HepG2 (cell line): ENCODE measurements around the gene CFAP91. TPM values are rescaled to one million over a fixed set of nuclear protein-coding genes. Genes with fewer than 3 reads are reported as not detected.
A peak's percentile ranks its signal among the peaks of the same experiment; 100 is the strongest.

Experiments used
- ASH2L ChIP-seq: fragments of 300-600, 200-600 bp; sonication (generic); IDR thresholded peaks from 2 replicates; pipeline ENCODE4 v1.7.0; 2017; ENCODE audit warnings: low read depth, mild to moderate bottlenecking, moderate library complexity, mixed read lengths, low read length; ENCODE audit not compliant: insufficient read length
- HHEX ChIP-seq: IDR thresholded peaks from 2 replicates; pipeline ENCODE4 v1.6.1; 2016; ENCODE audit warnings: control low read depth
- KLF11 ChIP-seq: IDR thresholded peaks from 2 replicates; pipeline ENCODE4 v1.6.1; 2016; ENCODE audit warnings: missing compliant biosample characterization
- MBNL3 ChIP-seq: fragments of 250-450 bp; sonication (Bioruptor Pico); conservative IDR thresholded peaks from 2 replicates; pipeline ENCODE4 v1.8.0; 2022; ENCODE audit warnings: mild to moderate bottlenecking, inconsistent platforms
- NRL ChIP-seq: sonication (generic); formaldehyde crosslinking; IDR thresholded peaks from 2 replicates; pipeline ENCODE4 v1.5.0; 2020; ENCODE audit warnings: missing genetic modification reagents, mild to moderate bottlenecking, moderate library complexity, borderline replicate concordance
- PHF21A ChIP-seq: sonication (generic); formaldehyde crosslinking; IDR thresholded peaks from 2 replicates; pipeline ENCODE4 v1.5.0; 2020; ENCODE audit warnings: mild to moderate bottlenecking, missing genetic modification reagents
- SIN3A ChIP-seq: IDR thresholded peaks from 2 replicates; pipeline ENCODE4 v1.6.1; 2011; ENCODE audit warnings: low read depth, mild to moderate bottlenecking, control low read depth, low read length, borderline replicate concordance
- THAP11 ChIP-seq: IDR thresholded peaks from 2 replicates; pipeline ENCODE4 v1.6.1; 2016; ENCODE audit warnings: missing biosample characterization, missing genetic modification reagents
- ZFP36L1 ChIP-seq: sonication (generic); formaldehyde crosslinking; IDR thresholded peaks from 2 replicates; pipeline ENCODE4 v1.8.0; 2022; ENCODE audit warnings: mild to moderate bottlenecking, missing genetic modification reagents, moderate library complexity
- ZNF556 ChIP-seq: sonication (generic); formaldehyde crosslinking; IDR thresholded peaks from 2 replicates; pipeline ENCODE4 v1.4.0; 2020; ENCODE audit warnings: mild to moderate bottlenecking, missing genetic modification reagents, borderline replicate concordance
- ZNF768 ChIP-seq: sonication (generic); formaldehyde crosslinking; IDR thresholded peaks from 2 replicates; pipeline ENCODE4 v1.4.0; 2020; ENCODE audit warnings: missing genetic modification reagents
- ZNF772 ChIP-seq: sonication (generic); formaldehyde crosslinking; IDR thresholded peaks from 2 replicates; pipeline ENCODE4 v1.5.0; 2020; ENCODE audit warnings: mild to moderate bottlenecking, missing genetic modification reagents
- ZNF782 ChIP-seq: sonication (generic); formaldehyde crosslinking; IDR thresholded peaks from 2 replicates; pipeline ENCODE4 v1.4.0; 2020; ENCODE audit warnings: missing genetic modification reagents, mild to moderate bottlenecking, borderline replicate concordance
- ZNF788 ChIP-seq: sonication (generic); formaldehyde crosslinking; IDR thresholded peaks from 2 replicates; pipeline ENCODE4 v1.5.0; 2020; ENCODE audit warnings: mild to moderate bottlenecking, missing genetic modification reagents, borderline replicate concordance
- polyA plus RNA-seq, 8 experiments: library from polyadenylated mRNA; depleted of rRNA in 3 of 8; stranded (reverse) in 7 of 8; unstranded in 1 of 8; fragments of >200 nt; fragmentation: Illumina TruSeq in 4 of 8; extraction: Trizol in 4 of 8; gene quantifications; 2 replicates each; pipeline versions ENCODE4 v1.2.1 to v1.2.3, GENCODE V29; 2011 to 2016; ENCODE audit warnings: low read depth in 4 of 8, missing spikeins in 1 of 8, mixed read lengths in 1 of 8; ENCODE audit not compliant: insufficient read depth in 1 of 8
- total RNA-seq, 5 experiments: library from RNA; depleted of rRNA; stranded (reverse); fragments of >200 nt; fragmentation: Illumina TruSeq; extraction: Trizol; gene quantifications; 2 replicates each; pipeline ENCODE4 v1.2.3, GENCODE V29; 2016; ENCODE audit warnings: low read depth in 1 of 5
- TF ChIP-seq, protein P1 (sequence below): IDR thresholded peaks from 2 replicates; pipeline ENCODE4 v1.6.1; 2016; ENCODE audit warnings: missing compliant biosample characterization, missing genetic modification reagents, borderline replicate concordance
- TF ChIP-seq, protein P2 (sequence below): sonication (generic); formaldehyde crosslinking; IDR thresholded peaks from 2 replicates; pipeline ENCODE4 v1.4.0; 2020; ENCODE audit warnings: mild to moderate bottlenecking, missing genetic modification reagents
- TF ChIP-seq, protein P3 (sequence below): sonication (generic); formaldehyde crosslinking; IDR thresholded peaks from 2 replicates; pipeline ENCODE4 v1.5.0; 2020; ENCODE audit warnings: mild to moderate bottlenecking, low read depth, missing genetic modification reagents, borderline replicate concordance
- TF ChIP-seq, protein P4 (sequence below): sonication (generic); formaldehyde crosslinking; conservative IDR thresholded peaks from 2 replicates; pipeline ENCODE4 v1.4.0; 2020; ENCODE audit warnings: missing genetic modification reagents
- TF ChIP-seq, protein P5 (sequence below): sonication (generic); formaldehyde crosslinking; conservative IDR thresholded peaks from 2 replicates; pipeline ENCODE4 v1.8.0; 2022; ENCODE audit warnings: mild to moderate bottlenecking, moderate library complexity, missing genetic modification reagents
- TF ChIP-seq, protein P6 (sequence below): IDR thresholded peaks from 2 replicates; pipeline ENCODE4 v1.6.1; 2016; ENCODE audit warnings: missing genetic modification reagents, missing compliant biosample characterization
- TF ChIP-seq, protein P7 (sequence below): IDR thresholded peaks from 2 replicates; pipeline ENCODE4 v1.6.1; 2016; ENCODE audit warnings: low read depth

Gene CFAP91
- total and polyA plus RNA-seq, 2 of the 13 experiments (the other 11 are each of a cell fraction or from before 2014, with no cell fraction given): not detected

DNA sequence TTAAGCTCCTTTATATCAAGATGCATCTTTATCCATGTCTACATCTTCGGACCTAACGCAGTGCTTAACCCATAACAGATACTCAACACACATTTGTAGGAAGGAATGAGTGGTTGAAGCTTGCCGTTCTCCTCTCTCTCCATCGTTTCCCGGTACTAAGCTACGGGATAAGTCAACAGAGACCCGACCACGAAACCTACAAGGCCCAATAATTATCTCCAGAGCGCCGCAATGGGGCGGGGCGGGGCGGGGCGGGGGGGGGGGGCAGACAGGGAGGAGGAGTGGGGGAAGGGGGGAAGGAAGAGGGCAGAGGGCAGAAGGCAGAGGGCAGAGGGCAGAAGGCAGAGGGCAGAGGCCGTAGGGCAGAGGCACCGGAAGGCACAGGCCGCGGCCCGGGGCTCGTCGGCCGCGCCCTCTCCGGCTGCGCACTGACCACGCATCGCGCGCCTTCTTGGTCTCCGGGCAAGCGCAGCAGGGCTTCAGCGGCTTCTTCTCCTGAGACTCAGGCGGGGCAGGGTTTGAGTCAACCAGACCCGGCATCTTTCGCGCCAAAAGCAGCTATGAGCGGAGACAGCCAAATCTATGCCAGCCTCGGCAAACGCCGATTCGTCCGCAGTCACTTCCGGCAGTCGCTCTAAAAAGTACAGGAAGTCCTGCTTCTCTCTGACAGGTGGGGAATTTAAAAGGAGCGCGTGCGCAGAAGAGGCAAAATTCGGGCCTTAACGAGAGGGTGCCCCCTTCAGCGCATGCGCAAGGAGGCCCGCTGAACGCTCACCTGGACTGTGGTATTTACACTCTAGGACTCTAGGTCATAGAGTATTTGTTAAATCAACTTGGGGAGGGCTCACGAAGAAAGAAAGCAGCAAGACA lies 25.8 kb upstream of the CFAP91 start, which contains the start of gene COX17 (continued):
- TF ChIP-seq, protein P1, sequence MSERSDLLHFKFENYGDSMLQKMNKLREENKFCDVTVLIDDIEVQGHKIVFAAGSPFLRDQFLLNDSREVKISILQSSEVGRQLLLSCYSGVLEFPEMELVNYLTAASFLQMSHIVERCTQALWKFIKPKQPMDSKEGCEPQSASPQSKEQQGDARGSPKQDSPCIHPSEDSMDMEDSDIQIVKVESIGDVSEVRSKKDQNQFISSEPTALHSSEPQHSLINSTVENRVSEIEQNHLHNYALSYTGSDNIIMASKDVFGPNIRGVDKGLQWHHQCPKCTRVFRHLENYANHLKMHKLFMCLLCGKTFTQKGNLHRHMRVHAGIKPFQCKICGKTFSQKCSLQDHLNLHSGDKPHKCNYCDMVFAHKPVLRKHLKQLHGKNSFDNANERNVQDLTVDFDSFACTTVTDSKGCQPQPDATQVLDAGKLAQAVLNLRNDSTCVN: peak; percentile 55; the same call in 1 of the 2 replicates
- peak; percentile 64; the same call in 1 of the 2 replicates for TF ChIP-seq NRL (CRISPR knock-in tag)
- peak; percentile 90 for TF ChIP-seq ZNF772 (CRISPR knock-in tag)
- TF ChIP-seq, protein P2, sequence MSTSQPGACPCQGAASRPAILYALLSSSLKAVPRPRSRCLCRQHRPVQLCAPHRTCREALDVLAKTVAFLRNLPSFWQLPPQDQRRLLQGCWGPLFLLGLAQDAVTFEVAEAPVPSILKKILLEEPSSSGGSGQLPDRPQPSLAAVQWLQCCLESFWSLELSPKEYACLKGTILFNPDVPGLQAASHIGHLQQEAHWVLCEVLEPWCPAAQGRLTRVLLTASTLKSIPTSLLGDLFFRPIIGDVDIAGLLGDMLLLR: 0 out of 2 replicates have a peak, but pooled peaks have one; percentile 21
- TF ChIP-seq KLF11: peak; percentile 81
- peak; percentile 81 for TF ChIP-seq ASH2L
- TF ChIP-seq, protein P3, sequence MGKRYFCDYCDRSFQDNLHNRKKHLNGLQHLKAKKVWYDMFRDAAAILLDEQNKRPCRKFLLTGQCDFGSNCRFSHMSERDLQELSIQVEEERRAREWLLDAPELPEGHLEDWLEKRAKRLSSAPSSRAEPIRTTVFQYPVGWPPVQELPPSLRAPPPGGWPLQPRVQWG (CRISPR knock-in tag): no peak
- TF ChIP-seq, protein P4, sequence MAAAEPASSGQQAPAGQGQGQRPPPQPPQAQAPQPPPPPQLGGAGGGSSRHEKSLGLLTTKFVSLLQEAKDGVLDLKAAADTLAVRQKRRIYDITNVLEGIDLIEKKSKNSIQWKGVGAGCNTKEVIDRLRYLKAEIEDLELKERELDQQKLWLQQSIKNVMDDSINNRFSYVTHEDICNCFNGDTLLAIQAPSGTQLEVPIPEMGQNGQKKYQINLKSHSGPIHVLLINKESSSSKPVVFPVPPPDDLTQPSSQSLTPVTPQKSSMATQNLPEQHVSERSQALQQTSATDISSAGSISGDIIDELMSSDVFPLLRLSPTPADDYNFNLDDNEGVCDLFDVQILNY: peak; percentile 60; the same call in 1 of the 2 replicates
- TF ChIP-seq THAP11 (CRISPR knock-in tag): peak; percentile 85
- TF ChIP-seq ZFP36L1 (CRISPR knock-in tag): no peak
- TF ChIP-seq ZNF782 (CRISPR knock-in tag): peak; percentile 75; the same call in 1 of the 2 replicates
- TF ChIP-seq, protein P5, sequence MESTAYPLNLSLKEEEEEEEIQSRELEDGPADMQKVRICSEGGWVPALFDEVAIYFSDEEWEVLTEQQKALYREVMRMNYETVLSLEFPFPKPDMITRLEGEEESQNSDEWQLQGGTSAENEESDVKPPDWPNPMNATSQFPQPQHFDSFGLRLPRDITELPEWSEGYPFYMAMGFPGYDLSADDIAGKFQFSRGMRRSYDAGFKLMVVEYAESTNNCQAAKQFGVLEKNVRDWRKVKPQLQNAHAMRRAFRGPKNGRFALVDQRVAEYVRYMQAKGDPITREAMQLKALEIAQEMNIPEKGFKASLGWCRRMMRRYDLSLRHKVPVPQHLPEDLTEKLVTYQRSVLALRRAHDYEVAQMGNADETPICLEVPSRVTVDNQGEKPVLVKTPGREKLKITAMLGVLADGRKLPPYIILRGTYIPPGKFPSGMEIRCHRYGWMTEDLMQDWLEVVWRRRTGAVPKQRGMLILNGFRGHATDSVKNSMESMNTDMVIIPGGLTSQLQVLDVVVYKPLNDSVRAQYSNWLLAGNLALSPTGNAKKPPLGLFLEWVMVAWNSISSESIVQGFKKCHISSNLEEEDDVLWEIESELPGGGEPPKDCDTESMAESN (CRISPR knock-in tag): peak; percentile 80
- TF ChIP-seq PHF21A (CRISPR knock-in tag): 0 out of 2 replicates have a peak, but pooled peaks have one; percentile 72
- TF ChIP-seq ZNF788 (CRISPR knock-in tag): peak; percentile 94
- no peak for TF ChIP-seq MBNL3 (CRISPR knock-in tag)
- TF ChIP-seq HHEX (CRISPR knock-in tag): no peak
- TF ChIP-seq SIN3A: no peak
- TF ChIP-seq, protein P6, sequence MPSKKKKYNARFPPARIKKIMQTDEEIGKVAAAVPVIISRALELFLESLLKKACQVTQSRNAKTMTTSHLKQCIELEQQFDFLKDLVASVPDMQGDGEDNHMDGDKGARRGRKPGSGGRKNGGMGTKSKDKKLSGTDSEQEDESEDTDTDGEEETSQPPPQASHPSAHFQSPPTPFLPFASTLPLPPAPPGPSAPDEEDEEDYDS: peak; percentile 84
- TF ChIP-seq ZNF768 (CRISPR knock-in tag): peak; percentile 58; the same call in 1 of the 2 replicates
- peak; percentile 72; the same call in 1 of the 2 replicates for TF ChIP-seq ZNF556 (CRISPR knock-in tag)
- TF ChIP-seq, protein P7, sequence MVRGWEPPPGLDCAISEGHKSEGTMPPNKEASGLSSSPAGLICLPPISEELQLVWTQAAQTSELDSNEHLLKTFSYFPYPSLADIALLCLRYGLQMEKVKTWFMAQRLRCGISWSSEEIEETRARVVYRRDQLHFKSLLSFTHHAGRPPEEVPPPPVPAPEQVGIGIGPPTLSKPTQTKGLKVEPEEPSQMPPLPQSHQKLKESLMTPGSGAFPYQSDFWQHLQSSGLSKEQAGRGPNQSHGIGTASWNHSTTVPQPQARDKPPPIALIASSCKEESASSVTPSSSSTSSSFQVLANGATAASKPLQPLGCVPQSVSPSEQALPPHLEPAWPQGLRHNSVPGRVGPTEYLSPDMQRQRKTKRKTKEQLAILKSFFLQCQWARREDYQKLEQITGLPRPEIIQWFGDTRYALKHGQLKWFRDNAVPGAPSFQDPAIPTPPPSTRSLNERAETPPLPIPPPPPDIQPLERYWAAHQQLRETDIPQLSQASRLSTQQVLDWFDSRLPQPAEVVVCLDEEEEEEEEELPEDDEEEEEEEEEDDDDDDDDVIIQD (CRISPR knock-in tag): peak; percentile 77; the same call in 1 of the 2 replicates
